GM18526 (cell line): ENCODE measurements around the gene CCDC7.

Experiments used
- POLR2A ChIP-seq: IDR thresholded peaks from 3 replicates; pipeline ENCODE4 v1.6.1; 2011; ENCODE audit not compliant: insufficient read length; ENCODE audit errors: extremely low read depth

The CCDC7 gene

DNA sequence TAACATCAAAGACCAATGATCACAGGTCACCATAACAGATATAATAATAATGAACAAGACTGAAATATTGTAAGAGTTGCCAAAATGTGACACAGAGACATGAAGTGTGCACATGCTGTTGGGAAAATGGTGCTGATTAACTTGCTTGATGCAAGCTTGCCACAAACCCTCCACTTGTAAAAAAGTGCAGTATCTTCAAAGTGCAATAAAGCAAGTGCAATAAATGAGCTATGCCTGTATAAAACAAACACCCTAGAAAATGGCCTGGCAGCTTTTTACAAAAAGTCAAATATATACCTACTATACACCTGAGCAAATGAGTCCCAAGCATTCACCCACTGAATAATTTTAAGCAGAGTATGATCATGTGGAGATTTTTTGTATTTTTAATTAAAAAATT is 9.7 kb upstream of the CCDC7 start:
- no peak for TF ChIP-seq POLR2A

DNA sequence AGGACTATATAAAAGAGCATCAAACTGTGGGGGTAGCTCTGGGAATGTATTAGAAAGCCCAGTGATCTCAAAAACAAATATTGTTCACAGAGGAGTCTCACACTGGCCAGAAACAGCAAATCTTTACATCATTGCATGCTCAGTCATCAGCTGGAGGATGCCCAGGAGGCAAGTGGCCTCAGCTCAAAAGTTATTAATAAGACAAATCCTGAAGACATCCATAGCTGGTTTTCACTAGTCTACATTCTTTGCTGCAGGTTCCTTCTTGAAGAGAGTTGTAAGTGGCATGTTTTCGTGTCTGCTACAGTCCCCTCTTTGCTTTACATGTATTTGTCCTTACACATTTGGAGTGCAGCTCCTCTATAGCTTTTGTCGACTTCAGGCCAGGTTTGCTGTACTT is 8.6 kb upstream of the CCDC7 start:
- no peak for TF ChIP-seq POLR2A

DNA sequence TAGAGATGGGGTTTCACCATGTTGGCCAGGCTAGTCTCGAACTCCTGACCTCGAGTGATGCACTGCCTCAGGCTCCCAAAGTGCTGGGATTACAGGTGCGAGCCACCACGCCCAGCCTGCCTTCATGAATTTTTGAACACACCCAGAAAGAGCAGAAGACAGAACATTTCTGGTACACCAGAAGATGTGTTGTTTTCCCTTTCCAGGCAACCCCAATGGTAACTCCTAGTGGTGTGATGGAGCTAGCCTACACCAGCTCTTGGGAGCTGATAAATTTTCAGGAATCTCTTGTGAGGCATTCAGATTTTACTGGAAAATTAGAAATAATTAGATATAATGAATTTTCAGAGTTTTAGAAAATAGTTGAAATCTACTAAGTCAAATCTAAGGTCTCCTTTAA is 904 bp upstream of the CCDC7 start:
- TF ChIP-seq POLR2A = no peak

DNA sequence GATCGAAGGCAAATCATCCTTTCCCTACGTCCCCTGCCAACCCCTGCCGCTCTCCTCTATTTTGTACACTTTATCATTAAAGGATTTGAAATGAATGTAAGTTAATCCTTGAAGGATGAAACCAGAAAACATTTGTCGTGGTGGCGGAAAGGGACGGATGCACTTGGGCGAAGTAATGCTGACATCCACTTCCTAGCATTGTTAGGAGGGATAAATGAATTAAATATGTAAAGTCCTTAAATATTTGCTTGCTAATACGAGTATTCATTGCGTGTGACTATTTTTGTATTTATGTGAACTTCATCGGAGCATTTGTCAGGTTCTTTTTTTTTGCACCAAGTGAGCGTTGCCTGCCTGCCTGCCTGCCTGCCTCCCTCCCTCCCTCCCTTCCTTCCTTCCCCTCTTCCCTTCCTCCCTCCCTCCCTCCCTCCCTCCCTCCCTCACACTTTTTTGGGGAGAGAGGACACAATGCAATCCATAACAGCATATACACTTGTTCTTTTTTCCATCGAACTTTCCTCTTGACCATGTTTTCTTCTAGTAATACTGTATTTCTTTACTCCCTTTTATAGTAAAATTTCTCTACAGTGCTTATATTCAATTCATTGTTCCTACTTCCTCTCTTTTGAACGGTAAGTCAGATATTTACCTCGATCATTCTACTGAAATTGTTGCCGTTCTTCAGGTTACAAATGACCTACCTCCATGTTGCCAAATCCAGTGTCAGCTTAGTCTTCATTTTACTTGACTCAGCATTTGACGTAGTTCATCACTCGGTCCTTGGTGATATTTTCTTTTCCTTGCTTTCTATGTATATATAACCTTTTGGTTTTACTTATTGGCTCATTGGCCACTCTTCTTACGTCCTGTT is 831 bp downstream of the CCDC7 start:
- no peak for TF ChIP-seq POLR2A

DNA sequence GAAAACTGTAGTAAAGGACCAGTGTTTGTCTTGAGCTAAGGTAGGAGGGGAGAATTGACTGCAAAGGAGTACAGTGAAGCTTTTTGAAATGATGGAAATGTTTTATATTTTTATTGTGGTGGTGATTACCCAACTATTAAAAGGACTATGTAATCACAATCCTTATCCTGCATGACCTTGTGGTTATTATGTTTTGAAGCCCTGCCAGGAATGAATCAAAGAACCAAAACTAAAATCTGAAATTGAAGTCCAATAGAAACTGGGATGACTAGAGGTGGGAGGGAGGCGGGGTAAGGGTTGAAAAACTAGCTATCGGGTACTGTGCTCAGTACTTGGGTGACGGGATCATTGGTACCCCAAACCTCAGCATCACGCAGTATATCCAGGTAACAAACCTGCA is 8.2 kb downstream of the CCDC7 start:
- no peak for TF ChIP-seq POLR2A

DNA sequence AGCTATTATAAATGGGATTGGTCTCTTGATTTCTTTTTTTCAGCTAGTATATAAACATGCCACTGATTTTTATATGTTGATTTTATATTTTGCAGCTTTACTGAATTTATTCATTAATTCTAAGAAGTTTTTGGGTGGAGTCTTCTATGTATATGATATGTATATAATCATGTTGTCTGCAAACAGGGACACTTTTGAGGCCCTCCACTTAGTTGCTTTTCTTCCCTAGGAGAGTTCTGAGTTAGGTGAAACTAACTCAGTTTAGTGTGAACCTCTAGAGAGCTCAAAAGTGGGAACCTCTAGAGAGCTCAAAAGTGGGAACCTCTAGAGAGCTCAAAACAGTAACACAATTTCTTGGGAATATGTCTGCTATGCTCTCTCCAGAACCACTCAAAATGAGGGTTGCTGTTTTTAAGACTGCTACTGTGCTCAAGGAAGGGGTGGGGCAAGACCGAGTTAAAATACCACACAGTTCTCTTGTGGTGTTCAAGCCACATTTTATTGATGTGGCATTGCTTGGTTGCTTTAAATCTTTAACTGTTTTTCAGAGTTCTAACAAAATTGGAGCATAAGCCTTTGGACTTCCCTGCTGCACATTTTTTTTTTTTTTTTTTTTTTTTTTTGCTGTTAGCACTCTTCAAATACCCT is 13.2 kb downstream of the CCDC7 start:
- TF ChIP-seq POLR2A = no peak

DNA sequence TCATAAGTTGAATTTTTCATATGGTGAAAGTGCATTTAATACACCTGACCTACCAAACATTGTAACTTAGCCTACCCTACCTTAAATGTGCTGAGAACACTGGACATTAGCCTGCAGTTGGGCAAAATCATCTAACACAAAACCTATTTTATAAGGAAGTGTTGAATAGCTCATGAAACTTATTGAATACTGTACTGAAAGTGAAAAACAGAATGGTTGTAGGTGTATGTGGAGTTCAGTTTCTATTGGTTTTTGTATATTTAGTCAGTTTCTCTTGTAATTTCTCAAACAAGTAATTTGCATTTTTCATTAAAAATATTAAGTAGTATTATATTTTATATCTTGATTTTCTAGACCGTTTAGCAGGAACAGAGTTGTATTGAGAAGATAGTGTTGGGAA is 15.3 kb downstream of the CCDC7 start:
- TF ChIP-seq POLR2A = no peak

DNA sequence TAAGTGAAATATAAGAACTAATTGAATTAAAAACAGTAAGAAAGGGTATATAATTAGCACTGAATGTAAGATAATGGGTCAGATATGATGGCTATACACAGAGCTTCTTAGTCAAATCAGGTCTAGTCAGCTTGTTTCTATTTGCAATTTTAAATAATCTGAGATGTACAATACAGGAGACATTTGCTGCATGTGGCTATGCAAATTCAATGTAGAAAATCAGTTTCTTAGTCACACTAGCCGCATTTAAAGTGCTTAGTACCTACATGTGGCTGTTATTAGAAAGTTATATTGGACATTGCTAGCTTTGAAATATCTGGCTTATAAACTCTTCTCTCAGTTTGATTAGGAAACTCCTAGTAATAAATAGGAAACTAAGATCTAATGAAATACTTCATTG is 25.3 kb downstream of the CCDC7 start:
- no peak for TF ChIP-seq POLR2A

DNA sequence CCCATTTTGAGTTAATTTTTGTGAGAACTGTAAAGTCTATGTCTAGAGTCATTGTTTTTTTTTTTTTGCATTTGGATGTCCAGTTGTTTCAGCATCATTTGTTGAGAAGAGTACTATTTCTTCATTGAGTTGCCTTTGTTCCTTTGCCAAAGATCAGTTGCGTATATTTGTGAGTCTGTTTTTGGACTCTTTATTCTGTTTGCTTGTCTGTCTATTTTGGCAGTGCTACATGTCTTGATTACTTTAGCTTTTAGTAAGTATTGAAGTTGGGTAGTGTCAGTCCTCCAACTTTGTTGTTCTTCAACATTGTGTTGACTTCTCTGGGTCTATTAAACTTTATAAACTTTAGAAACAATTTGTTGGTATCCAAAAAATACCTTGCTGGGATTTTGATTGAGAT is 31.6 kb downstream of the CCDC7 start:
- TF ChIP-seq POLR2A = no peak

DNA sequence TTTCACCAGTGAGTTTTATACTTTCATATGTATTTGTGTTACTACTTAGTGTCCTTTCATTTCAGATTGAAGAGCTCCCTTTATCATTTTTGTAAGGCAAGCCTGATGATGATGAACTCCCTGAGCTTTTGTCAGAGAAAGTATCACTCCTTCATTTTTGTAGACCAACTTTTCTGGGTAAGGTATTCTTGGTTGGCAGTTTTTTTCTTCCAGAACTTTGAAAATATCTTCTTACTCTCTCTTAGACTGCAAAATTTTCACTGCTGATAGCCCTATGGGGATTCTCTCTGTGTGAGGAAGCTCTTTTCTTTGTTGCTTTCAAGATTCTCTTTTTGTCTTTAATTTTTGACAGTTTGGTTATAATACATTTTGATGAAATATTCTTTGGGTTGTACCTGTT is 35.7 kb downstream of the CCDC7 start:
- TF ChIP-seq POLR2A = no peak

DNA sequence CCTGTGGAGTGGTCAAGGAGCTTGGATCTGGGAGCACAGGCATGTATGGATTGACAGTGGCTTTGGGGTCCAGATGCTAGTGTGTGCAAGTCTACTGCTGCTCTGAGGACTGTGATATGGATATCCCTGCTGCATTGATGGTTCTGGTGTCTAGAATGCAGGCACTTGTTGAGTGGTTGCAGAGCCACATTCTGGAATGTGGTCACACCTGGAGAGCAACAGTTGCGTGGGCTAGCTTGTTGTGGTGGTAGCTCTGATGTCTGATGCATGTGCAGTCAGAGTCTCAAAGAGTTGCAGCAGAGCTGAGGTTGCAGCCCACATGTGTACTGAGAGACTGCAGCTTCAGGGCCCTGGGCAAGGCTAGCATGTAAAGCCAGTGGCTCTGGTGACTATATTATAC is 43.2 kb downstream of the CCDC7 start:
- no peak for TF ChIP-seq POLR2A

DNA sequence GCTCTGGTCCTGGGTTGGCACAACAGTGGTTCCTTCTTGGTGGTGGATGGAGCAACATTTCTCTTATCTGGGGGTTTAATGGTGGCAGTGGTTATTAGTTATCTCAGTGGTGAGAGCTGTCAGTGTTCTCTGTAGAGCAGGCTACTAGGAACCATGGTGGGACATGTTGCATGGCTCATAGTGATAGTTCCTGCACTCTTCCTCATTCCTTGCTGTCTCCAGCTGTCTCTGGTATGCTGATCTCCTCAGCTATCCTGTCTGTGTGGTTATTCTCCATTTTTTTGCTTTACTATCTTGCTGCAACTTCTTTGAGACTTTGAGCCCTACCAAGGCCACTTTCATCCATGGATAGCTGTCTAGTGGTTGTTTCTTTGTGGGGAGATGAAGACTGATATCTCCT is 44.0 kb downstream of the CCDC7 start:
- no peak for TF ChIP-seq POLR2A

DNA sequence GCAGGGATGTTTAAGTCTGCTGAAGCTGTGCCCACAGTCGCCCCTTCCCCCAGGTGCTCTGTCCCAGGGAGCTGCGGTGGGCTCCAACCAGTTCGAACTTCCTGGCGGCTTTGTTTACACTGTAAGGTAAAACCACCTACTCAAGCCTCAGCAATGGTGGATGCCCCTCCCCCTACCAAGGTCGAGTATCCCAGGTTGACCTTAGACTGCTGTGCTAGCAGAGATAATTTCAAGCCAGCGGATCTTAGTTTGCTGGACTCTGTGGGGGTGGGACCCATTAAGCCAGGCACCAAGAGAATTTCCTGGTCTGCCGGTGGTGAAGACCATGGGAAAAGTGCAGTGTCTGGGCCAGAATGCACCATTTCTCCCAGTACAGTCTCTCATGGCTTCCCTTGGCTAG is 56.0 kb downstream of the CCDC7 start:
- no peak for TF ChIP-seq POLR2A

DNA sequence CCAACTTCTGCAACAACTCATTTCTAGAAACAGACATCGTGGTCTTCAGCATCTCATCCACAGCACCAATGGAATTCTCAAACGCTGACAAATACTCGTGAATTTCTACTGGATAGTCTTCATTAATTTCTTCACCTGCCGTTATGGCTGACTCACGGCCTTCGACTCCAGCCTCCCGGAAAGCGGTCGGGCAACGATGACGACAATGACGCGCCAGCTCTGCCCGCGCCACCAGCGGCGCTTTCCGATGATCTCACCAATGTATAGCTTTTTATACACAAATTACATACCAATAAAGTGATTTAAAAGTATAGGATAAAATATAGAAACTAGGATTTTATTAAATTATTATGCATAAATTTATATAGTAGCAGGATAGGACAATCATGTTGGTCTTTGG is 65.7 kb downstream of the CCDC7 start:
- TF ChIP-seq POLR2A = no peak

DNA sequence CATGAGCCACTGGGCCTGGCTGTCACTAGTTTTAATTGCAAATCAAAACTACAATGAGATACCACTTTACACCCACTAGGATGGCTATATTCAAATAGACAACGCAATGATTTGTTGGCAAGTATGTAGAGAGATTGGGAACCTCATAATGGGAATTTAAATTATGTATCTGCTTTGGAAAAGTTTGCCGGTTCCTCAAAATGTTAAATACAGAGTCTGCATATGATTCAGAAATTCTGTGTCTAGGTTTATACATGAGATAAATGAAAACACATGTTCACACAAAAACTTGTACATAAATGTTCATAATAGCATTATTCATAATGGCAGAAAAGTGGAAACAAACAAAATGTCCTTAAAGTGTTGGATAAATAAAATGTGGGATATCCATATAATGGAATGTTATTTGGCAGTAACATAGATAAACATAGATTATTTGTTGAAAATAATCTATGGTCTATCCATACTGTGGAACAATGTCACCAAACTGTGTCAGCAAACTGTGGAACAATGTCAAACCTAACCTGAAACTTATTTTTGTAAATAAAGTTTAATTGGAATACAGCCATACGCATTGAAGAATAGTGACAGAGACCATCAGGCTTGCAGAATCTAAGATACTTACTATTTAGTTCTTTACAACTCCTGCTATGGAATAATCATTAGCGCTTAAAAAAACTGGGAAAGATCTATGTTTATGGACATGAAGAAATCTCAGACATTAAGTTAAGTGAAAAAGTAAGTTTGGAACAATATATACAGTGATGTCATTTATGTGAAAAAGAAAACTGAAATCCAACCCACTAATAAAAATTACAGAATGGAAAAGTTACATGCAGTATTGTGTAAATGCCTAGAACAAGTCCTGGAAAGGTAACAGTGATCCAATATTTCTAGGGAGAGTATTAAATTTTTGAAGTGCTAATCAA is 70.9 kb downstream of the CCDC7 start:
- TF ChIP-seq POLR2A = no peak

DNA sequence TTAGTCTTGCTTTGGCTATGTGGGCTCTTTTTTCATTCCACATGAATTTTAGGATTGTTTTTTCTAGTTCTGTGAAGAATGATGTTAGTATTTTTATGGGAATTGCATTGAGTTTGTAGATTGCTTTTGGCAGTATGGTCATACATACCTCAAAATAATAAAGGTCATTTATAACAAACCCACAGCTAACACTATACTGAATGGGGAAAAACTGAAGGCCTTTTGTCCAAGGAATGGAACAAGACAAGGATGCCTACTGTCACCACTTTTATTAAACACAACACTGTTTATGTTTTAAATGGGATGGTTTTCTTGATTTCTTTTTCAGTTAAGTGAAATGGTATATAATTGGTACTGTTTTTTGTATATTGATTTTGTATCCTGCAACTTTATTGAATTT is 84.3 kb downstream of the CCDC7 start:
- no peak for TF ChIP-seq POLR2A
